BE2C (cell line): ENCODE results near the gene PPP4R3B.

Experiments
- DNase-seq: peaks from one replicate; pipeline ENCODE4 v3.0.0-alpha.2; 2020
- H3K27me3 ChIP-seq: fragments of 250-450 bp; sonication (Bioruptor Pico); 2 replicates; pipeline ENCODE4 v1.5.1; 2020; ENCODE audit warnings: mild to moderate bottlenecking
- H3K36me3 ChIP-seq: fragments of 250-450 bp; sonication (Bioruptor Pico); 2 replicates; pipeline ENCODE4 v1.5.1; 2020; ENCODE audit warnings: mild to moderate bottlenecking
- H3K4me1 ChIP-seq: fragments of 250-450 bp; sonication (Bioruptor Pico); 2 replicates; pipeline ENCODE4 v1.5.1; 2020
- H3K4me3 ChIP-seq: 2 replicates; pipeline ENCODE4 v1.5.1; 2011; ENCODE audit warnings: low read depth, low read length
- H3K9me3 ChIP-seq: fragments of 250-450 bp; sonication (Bioruptor Pico); 2 replicates; pipeline ENCODE4 v1.5.1; 2020
- CTCF ChIP-seq: IDR thresholded peaks from 2 replicates; pipeline ENCODE4 v1.5.1; 2012; ENCODE audit warnings: mild to moderate bottlenecking, low read depth, low read length

The PPP4R3B gene

GRCh38 chr2:55530539-55531081, 86.8 kb downstream of the PPP4R3B start:
- Histone ChIP-seq H3K9me3 (no peaks in the 10 kb centered on the region), H3K36me3 (no peaks in the 10 kb centered on the region; the same call in 1 of the 2 replicates), H3K27me3 (no peaks in the 10 kb centered on the region), H3K4me3 (no peak overlapping the region), H3K4me1 (no peaks in the 10 kb centered on the region)
- no peak for TF ChIP-seq CTCF
- no peak for DNase-seq

- Histone ChIP-seq H3K36me3 (no peaks in the 10 kb centered on the region; the same call in 1 of the 2 replicates), H3K4me3 (no peak overlapping the region), H3K27me3 (no peaks in the 10 kb centered on the region), H3K4me1 (no peaks in the 10 kb centered on the region), H3K9me3 (no peaks in the 10 kb centered on the region)
- no peak for DNase-seq
- no peak for TF ChIP-seq CTCF
These were observed 91.2 kb downstream of the PPP4R3B start for GRCh38 chr2:55526174-55526573.

GRCh38 chr2:55524884-55525437, 92.5 kb downstream of the PPP4R3B start:
- no peaks in the 10 kb centered on the region for H3K4me1 ChIP-seq
- TF ChIP-seq CTCF, result no peak
- no peak for DNase-seq
- H3K9me3 ChIP-seq, result no peaks in the 10 kb centered on the region
- no peaks in the 10 kb centered on the region for H3K36me3 ChIP-seq
- no peak overlapping the region for H3K4me3 ChIP-seq
- H3K27me3 ChIP-seq, result no peaks in the 10 kb centered on the region

- TF ChIP-seq CTCF, result no peak
These were observed 97.2 kb downstream of the PPP4R3B start for GRCh38 chr2:55519938-55520885.

GRCh38 chr2:55518841-55519165, 98.6 kb downstream of the PPP4R3B start:
- TF ChIP-seq CTCF, result no peak
- no peaks in the 10 kb centered on the region for H3K36me3 ChIP-seq
- no peaks in the 10 kb centered on the region for H3K27me3 ChIP-seq
- no peaks in the 10 kb centered on the region for H3K9me3 ChIP-seq
- H3K4me1 ChIP-seq, result no peaks in the 10 kb centered on the region
- no peak for DNase-seq
- peak overlapping the region; percentile 86 for H3K4me3 ChIP-seq

More at GRCh38 chr2:55519938-55520885, 97.2 kb downstream of the PPP4R3B start:
- DNase-seq, result no peak
- peak overlapping the region; percentile 86 for H3K4me3 ChIP-seq
- no peaks in the 10 kb centered on the region for H3K27me3 ChIP-seq
- no peaks in the 10 kb centered on the region for H3K4me1 ChIP-seq
- H3K36me3 ChIP-seq, result no peaks in the 10 kb centered on the region
- H3K9me3 ChIP-seq, result no peaks in the 10 kb centered on the region
